OCI-LY3 (cell line): ENCODE results near the gene CCDC63.

Source experiments
- CTCF ChIP-seq: fragments of 200-600, 300-600 bp; sonication (generic); IDR thresholded peaks from 2 replicates; pipeline ENCODE4 v1.5.1; 2014; ENCODE audit warnings: antibody characterized with exemption, low read length, low read depth
- EZH2phosphoT487 ChIP-seq: fragments of 200-600 bp; shearing (Covaris generic); IDR thresholded peaks from 2 replicates; pipeline ENCODE4 v1.6.1; 2018; ENCODE audit warnings: antibody characterized with exemption, mixed run types, low read depth

GRCh38 chr12:110829308-110829707 lies 17.5 kb upstream of the CCDC63 start:
- no peak for TF ChIP-seq CTCF
- TF ChIP-seq EZH2phosphoT487, result no peak
